ENCODE data around the gene SEC16A. TPM values are rescaled to one million over a fixed set of nuclear protein-coding genes. Genes with fewer than 3 reads are reported as not detected.

Gene SEC16A
- total and polyA plus RNA-seq, 2 donors (not counting 3 experiments of a cell fraction or from before 2014, with no cell fraction given): 34.5 to 80.6 TPM

DNA sequence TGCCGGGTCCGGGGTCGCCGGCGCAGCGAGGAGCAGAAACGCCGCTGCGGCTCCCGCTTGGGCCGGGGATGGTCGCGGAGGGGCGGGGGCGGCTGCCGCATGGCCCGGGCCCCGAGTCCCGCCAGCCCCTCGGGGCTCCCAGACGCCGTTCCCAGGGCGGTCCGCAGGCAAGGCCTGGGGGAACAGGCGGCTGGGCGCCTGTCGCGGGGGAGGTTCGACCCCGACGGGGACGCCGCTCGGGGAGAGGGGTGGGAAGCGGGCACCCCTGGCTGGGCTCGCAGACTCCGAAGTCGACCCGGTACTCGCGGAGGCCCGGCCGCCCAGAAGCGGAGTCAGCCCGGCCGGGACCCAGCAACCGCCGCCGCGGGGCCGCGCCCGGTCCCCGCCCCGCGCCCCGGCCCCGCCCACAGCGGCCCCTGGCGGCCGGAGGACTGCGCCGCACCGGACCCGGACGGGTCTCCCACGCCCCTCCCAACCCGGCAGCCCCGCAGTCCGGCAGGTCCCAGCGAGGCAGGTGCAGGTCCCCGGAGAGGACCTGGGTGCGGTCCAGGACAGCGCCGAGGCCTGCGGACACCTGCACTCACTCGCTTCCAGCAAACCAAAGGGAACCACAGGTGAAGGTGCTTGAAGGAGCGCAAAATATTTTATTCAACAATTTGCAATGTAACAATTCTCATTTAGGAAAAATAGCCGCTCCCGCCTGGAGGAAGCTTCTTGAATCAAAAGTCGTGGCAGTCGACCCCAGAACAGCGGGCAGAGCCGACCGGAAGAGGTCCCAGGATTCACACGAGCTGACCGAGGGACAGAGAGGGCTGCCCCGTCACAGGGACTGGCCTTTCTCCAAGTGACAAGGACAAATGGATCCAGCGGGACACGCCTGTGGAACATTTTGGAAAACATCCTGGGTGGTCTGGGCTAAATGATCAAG is 43.1 kb downstream of the SEC16A start, which contains the start of gene INPP5E:
Gene INPP5E, minus strand, starts transcription at position 365 of the 928 bp plus-strand sequence. CDS start 426 bp downstream, outside the sequence.
- H3K9me1 ChIP-seq (replicated peaks; ENCODE audit: control insufficient read depth, extremely low read depth, insufficient read depth, low read length): no peaks in the 10 kb centered on the region

More for the DNA sequence above, 43.1 kb downstream of the SEC16A start, which contains the start of gene INPP5E:
- H3K4me3 ChIP-seq (replicated peaks in 1 of 3; ENCODE audit: insufficient read depth in 1 of 3, low read depth in 1 of 3, low read length in 3 of 3): peak within 1 kb of the TSS; percentile 33 to 76 (median 66)
- peak within 1 kb of the TSS; percentile 65 for H3K9ac ChIP-seq (replicated peaks; ENCODE audit: extremely low read depth, insufficient read depth, low read length)
- intact Hi-C loops (cut with micrococcal nuclease): loop anchor here (2.0 kb wide), 2 partner anchors 29 to 43 kb away; partner anchors contain the start of genes ENTR1, PMPCA and SEC16A
- H3K4me1 ChIP-seq (ENCODE audit: control insufficient read depth, extremely low read depth, insufficient read depth, low read length): peaks cover 12% of the 10 kb centered on the region
- FAIRE-seq (peak; percentile 4), DNase-seq (ENCODE audit: low read depth, low spot score) (peak; percentile 51)
- H4K20me1 ChIP-seq (replicated peaks; ENCODE audit: control insufficient read depth, extremely low read depth, insufficient read depth, low read length): no peaks in the 10 kb centered on the region
- H3K9me3 ChIP-seq (replicated peaks; ENCODE audit: control insufficient read depth, insufficient read depth, low read length): no peaks in the 10 kb centered on the region
- BruUV-seq (replicated peaks): no TSS peak
- ChIA-PET POLR2A (no interaction called here), CTCF (interaction anchor here (1.1 to 1.4 kb wide), 3 partner anchors 10 to 127 kb away, joined by 3 to 5 read pairs (median 5); no protein-coding TSS in a partner anchor)
- peak within 1 kb of the TSS; percentile 67 for H3K4me2 ChIP-seq (ENCODE audit: insufficient read depth, low read length)
- peaks cover 10 to 31% of the 10 kb centered on the region in 2 experiments for H3K36me3 ChIP-seq (ENCODE audit: control insufficient read depth in 2 of 2, extremely low read depth in 1 of 2, insufficient read depth in 2 of 2, low read length in 2 of 2)
- H3K79me2 ChIP-seq (ENCODE audit: control insufficient read depth, insufficient read depth, low read length): peaks cover 46% of the 10 kb centered on the region
- no peaks in the 10 kb centered on the region for H3K27me3 ChIP-seq (ENCODE audit: control insufficient read depth in 2 of 2, insufficient read depth in 2 of 2, low read length in 2 of 2)
- no peak within 1 kb of the TSS for H3K27ac ChIP-seq (ENCODE audit: insufficient read depth, low read depth, low read length)
- H2AFZ ChIP-seq (ENCODE audit: low read depth, low read length): peak within 1 kb of the TSS; percentile 47
- dilution Hi-C loops (cut with MboI; ENCODE audit: extremely low pct_ligation_motif_present, low sequenced_read_pairs): no loop called here
- TF ChIP-seq POLR2AphosphoS5 (IDR thresholded peaks at IDR 0.05; ENCODE audit: insufficient read depth, low read depth, low read length) (peak; percentile 87), EZH2 (IDR thresholded peaks at IDR 0.05; ENCODE audit: borderline replicate concordance, low read depth, low read length, severe bottlenecking) (no peak), GATA2 (IDR thresholded peaks at IDR 0.05; ENCODE audit: insufficient read depth, insufficient read length, low read depth, low read length) (no peak), CTCF (IDR thresholded peaks at IDR 0.05; ENCODE audit: extremely low read depth in 1 of 2, insufficient read depth in 1 of 2, low read depth in 1 of 2, low read length in 2 of 2) (peak; percentile 59 to 63), POLR2A (IDR thresholded peaks at IDR 0.05; ENCODE audit: low read depth, low read length) (peak; percentile 71)
- TF ChIP-seq, protein P1, sequence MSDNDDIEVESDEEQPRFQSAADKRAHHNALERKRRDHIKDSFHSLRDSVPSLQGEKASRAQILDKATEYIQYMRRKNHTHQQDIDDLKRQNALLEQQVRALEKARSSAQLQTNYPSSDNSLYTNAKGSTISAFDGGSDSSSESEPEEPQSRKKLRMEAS (IDR thresholded peaks at IDR 0.05; ENCODE audit: insufficient read depth, insufficient read length): no peak

Data from endothelial cell of umbilical vein (primary cell).